LNCAP (cell line): ENCODE results near the gene RIMOC1.

ENCODE experiments used
- TF ChIP-seq, protein P1 (sequence below): fragments of 450-650 bp; IDR thresholded peaks from 2 replicates; pipeline ENCODE4 v1.5.1; 2017; ENCODE audit warnings: mild to moderate bottlenecking

Gene RIMOC1

DNA sequence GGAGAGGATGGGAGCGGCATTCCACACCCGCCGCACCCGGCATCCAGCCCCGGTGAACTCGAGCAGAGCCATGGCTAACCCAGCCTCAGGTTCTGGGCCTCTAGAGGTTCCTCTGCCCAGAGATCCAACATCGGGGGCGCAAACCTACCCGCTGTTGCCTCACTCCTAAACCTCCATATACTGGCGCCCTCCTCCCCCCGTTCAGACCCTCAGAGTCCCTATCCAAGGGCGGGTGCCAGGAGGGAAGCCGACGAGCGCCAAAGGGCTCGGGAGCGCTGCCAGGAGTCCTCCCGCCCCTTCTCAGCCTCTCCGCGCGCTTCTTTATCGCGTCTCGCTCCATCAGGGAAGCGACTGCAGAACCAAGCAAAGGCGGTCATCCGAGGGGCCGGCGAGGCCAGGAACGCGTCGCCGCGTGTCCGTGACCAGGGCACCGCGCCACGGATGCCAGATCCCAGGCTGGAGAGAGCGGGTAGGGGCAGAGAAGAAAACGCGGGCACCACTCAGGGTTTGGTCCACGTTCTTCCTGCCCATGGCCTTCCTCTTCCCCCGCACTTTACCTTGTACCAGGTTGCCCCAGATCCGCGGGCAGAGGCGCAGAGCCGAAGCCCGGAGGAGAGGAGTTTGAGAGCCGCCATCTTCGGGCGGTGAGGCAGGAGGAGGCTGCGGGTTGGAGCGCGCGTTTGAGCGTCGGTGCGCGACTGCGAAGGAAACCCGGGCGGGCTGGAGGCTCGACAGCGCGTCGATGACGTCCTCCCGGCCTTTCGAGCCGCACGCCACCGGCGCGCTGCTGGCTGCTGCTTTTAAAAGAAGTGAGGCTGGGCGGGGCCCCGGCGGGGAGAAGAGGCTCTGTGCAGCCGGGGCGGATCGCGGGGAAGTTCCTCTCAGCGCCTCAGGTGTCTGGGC, 34.2 kb upstream of the RIMOC1 start, which contains the start of gene OXCT1:
Gene OXCT1, minus strand, starts transcription at position 702 of the 903 bp plus-strand sequence. Its CDS starts 67 bp downstream, at position 635.
- TF ChIP-seq, protein P1, sequence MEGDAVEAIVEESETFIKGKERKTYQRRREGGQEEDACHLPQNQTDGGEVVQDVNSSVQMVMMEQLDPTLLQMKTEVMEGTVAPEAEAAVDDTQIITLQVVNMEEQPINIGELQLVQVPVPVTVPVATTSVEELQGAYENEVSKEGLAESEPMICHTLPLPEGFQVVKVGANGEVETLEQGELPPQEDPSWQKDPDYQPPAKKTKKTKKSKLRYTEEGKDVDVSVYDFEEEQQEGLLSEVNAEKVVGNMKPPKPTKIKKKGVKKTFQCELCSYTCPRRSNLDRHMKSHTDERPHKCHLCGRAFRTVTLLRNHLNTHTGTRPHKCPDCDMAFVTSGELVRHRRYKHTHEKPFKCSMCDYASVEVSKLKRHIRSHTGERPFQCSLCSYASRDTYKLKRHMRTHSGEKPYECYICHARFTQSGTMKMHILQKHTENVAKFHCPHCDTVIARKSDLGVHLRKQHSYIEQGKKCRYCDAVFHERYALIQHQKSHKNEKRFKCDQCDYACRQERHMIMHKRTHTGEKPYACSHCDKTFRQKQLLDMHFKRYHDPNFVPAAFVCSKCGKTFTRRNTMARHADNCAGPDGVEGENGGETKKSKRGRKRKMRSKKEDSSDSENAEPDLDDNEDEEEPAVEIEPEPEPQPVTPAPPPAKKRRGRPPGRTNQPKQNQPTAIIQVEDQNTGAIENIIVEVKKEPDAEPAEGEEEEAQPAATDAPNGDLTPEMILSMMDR, result no peak

GRCh38 chr5:41870627-41871048, 33.5 kb upstream of the RIMOC1 start:
- TF ChIP-seq, protein P1, result no peak

- TF ChIP-seq, protein P1, result no peak
Observed at GRCh38 chr5:41871852-41872251, 32.3 kb upstream of the RIMOC1 start.

DNA sequence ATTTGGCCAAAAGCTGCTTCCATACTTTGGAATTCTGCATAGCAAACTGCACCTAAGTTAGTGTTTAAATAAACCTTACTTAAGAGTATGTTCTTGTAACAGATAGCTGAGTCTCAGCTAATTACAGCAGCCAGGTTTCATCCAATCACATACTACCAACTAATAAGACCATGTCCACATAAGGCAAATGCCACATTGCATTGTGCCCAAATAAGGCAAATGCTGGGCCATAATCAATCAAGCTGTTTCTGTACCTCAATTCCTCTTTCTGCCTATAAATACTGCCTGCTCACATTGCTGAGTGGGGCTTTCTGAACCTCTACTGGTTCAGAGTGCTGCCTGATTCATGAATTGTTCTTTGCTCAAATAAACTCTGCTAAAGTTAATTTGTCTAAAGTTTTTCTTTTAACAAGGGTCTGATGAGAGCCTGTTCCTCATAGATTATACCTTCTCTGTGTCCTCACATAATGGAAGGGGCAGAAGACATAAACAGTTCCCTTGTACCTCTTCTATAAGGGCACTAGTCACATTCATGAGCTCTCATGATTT, 29.6 kb upstream of the RIMOC1 start:
- TF ChIP-seq, protein P1, result no peak

DNA sequence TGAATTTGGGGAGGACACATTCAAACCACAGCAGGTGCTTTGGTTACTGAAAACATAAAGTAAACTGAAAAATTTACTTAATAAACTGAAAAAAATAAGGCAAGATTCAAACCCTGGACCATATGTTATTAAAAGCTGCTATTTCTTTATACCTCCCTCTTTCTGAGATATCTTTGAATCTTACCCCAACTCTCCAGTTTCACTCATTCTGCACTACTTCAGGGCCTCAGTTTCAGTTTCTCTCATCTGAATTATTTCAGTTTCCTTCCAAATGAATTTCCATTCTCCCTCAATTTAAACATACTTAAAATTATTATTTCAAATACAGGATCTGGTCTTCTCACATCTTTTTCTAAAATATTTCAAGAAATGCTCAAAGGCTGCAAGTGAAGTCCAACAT, 29.0 kb upstream of the RIMOC1 start:
- TF ChIP-seq, protein P1, result no peak

- TF ChIP-seq, protein P1, result no peak
Observed at GRCh38 chr5:41876678-41877077, 27.5 kb upstream of the RIMOC1 start.

DNA sequence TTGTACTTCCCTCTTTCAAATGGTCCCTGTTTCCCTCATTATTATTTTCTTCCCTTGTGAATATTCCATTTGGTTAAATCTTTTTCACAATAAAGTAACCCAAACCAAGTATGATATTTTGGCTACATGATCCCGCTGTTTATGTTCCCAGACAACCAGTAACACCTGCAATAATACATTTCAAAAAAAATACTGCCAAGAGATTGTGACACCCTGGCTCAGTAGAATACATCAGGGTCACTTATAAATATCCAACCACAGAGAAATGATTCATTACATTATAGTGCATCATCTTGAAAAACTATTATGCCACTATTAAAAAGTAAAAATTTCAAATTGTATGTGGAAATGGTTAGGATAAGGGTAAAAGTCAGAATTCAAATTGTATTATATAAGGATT, 26.7 kb upstream of the RIMOC1 start:
- TF ChIP-seq, protein P1, result no peak
